WI38 (cell line): ENCODE results near the gene SIGLEC15.

Experiments
- H3K4me3 ChIP-seq: 2 replicates; pipeline ENCODE4 v1.5.1; 2011; ENCODE audit warnings: low read depth, mild to moderate bottlenecking, control low read depth, low read length
- CTCF ChIP-seq: IDR thresholded peaks from 2 replicates; pipeline ENCODE4 v1.5.1; 2012; ENCODE audit warnings: low read depth, mild to moderate bottlenecking, control low read depth, low read length

Gene SIGLEC15

GRCh38 chr18:45871431-45872084, 46.1 kb downstream of the SIGLEC15 start:
- TF ChIP-seq CTCF, result no peak
- H3K4me3 ChIP-seq, result no peak overlapping the region

- TF ChIP-seq CTCF, result no peak
- H3K4me3 ChIP-seq, result no peak overlapping the region
Observed at GRCh38 chr18:45874491-45875184, 49.2 kb downstream of the SIGLEC15 start.

- no peak overlapping the region for H3K4me3 ChIP-seq
- no peak for TF ChIP-seq CTCF
Observed at GRCh38 chr18:45876161-45876560, 50.7 kb downstream of the SIGLEC15 start.

- no peak for TF ChIP-seq CTCF
- no peak overlapping the region for H3K4me3 ChIP-seq
Observed at GRCh38 chr18:45877403-45877802, 51.9 kb downstream of the SIGLEC15 start.

- TF ChIP-seq CTCF, result peak; percentile 98
- no peak overlapping the region for H3K4me3 ChIP-seq
Observed at GRCh38 chr18:45879681-45880655, 54.5 kb downstream of the SIGLEC15 start.

- H3K4me3 ChIP-seq, result no peak overlapping the region
- TF ChIP-seq CTCF, result no peak
Observed at GRCh38 chr18:45880876-45881558, 55.5 kb downstream of the SIGLEC15 start.
